Measurements from ENCODE around the gene DERL2.

Gene DERL2

DNA sequence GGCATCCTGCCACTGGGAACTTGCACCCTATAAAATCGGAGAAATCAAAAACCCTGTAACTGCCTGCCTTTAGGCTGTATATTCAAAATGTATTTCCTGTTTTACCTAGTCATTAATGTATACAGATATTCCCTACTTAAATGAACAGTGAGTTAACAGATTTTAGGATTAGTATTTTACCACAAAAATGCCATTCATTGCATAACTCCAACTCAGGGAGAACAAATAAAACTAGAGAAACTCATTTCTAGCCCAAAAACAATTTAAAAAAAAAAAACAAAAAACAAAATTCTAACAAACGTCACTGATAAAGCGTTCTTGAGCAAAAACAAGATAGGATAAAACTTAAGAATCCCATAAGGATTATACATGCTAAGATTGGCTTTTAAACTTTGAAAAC is 13.5 kb downstream of the DERL2 start:
- TF ChIP-seq, protein P1, sequence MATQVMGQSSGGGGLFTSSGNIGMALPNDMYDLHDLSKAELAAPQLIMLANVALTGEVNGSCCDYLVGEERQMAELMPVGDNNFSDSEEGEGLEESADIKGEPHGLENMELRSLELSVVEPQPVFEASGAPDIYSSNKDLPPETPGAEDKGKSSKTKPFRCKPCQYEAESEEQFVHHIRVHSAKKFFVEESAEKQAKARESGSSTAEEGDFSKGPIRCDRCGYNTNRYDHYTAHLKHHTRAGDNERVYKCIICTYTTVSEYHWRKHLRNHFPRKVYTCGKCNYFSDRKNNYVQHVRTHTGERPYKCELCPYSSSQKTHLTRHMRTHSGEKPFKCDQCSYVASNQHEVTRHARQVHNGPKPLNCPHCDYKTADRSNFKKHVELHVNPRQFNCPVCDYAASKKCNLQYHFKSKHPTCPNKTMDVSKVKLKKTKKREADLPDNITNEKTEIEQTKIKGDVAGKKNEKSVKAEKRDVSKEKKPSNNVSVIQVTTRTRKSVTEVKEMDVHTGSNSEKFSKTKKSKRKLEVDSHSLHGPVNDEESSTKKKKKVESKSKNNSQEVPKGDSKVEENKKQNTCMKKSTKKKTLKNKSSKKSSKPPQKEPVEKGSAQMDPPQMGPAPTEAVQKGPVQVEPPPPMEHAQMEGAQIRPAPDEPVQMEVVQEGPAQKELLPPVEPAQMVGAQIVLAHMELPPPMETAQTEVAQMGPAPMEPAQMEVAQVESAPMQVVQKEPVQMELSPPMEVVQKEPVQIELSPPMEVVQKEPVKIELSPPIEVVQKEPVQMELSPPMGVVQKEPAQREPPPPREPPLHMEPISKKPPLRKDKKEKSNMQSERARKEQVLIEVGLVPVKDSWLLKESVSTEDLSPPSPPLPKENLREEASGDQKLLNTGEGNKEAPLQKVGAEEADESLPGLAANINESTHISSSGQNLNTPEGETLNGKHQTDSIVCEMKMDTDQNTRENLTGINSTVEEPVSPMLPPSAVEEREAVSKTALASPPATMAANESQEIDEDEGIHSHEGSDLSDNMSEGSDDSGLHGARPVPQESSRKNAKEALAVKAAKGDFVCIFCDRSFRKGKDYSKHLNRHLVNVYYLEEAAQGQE (IDR thresholded peaks at IDR 0.05; ENCODE audit: insufficient read depth in 1 of 2, low read depth in 2 of 2, low read length in 2 of 2): no peak
- TF ChIP-seq POLR2AphosphoS5 (IDR thresholded peaks at IDR 0.05; ENCODE audit: low read depth, low read length): no peak

DNA sequence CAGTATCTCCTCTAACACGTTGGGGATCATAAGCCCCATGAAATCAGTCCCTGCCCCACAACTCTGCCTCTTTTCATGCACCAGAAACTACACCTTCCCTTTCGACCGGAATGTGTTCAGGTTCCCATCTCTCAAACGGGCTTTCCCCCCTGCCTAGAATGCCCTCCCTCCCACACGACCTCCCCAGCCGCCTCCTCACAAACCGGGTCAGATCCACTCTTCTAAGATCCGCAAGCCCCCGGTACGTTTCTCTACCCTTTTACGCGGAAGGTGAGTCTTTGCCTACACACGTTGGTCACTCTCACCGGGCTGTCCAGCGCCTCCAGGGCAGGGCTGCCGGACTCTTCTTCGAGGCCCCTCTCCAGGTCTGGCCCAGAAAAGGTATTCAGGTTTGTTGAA is 17.9 kb downstream of the DERL2 start:
- no peak for TF ChIP-seq TAF1 (IDR thresholded peaks at IDR 0.05; ENCODE audit: borderline replicate concordance, insufficient read depth, low read length)
- no peak for TF ChIP-seq SIN3A (IDR thresholded peaks at IDR 0.05; ENCODE audit: borderline replicate concordance, insufficient read depth, low read length)

DNA sequence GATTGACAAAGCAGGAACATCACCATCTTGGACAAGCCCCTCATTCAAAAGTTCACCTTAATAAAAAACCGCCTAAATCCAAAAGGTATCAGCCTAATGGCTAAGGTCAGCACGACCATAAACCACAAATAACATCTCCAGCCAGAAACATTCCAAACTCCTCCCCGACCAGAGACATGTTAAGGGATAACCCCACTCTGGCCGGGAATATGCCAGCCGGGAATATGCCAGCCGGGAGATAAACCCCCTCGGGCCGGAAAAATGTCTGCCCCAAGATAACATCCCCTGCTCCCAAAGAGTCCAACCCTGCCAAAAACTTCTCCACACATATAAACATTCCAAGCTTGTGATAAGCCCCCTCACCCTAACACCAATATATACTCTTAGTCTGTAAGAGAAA is 18.6 kb downstream of the DERL2 start:
- TF ChIP-seq POLR2AphosphoS5 (IDR thresholded peaks at IDR 0.05; ENCODE audit: low read depth, low read length): no peak
- peak; percentile 3; the same call in 1 of the 2 replicates for TF ChIP-seq SIN3A (IDR thresholded peaks at IDR 0.05; ENCODE audit: borderline replicate concordance, insufficient read depth, low read length)

DNA sequence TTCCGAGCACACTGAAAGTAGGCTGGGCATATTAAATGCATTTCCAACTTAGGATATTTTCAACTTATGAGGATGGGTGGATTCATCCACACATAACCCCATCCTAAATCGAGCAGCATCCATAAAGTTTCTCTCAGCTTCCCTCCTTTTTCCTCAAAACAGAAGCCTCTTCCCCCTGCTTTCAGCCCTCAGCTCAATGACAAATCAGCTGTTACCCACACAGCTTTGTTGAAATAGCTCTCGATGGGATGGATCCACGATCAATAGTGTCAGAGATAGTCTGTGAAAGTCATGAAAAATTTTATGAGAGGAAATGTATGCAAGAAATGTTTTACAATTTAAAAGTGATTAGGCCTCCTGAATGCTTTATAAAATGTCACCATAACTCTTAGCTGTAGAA is 19.7 kb downstream of the DERL2 start:
- no peak for TF ChIP-seq FOXP2 (optimal IDR thresholded peaks at IDR 0.05; ENCODE audit: borderline replicate concordance, extremely low read depth, extremely low read length, insufficient read depth)
- TF ChIP-seq POLR2AphosphoS5 (IDR thresholded peaks at IDR 0.05; ENCODE audit: low read depth, low read length): no peak
- no peak for TF ChIP-seq TAF1 (IDR thresholded peaks at IDR 0.05; ENCODE audit: borderline replicate concordance, insufficient read depth, low read length)
- TF ChIP-seq SIN3A (IDR thresholded peaks at IDR 0.05; ENCODE audit: borderline replicate concordance, insufficient read depth, low read length): no peak
- TF ChIP-seq, protein P1 (IDR thresholded peaks at IDR 0.05; ENCODE audit: insufficient read depth in 1 of 2, low read depth in 2 of 2, low read length in 2 of 2): no peak

DNA sequence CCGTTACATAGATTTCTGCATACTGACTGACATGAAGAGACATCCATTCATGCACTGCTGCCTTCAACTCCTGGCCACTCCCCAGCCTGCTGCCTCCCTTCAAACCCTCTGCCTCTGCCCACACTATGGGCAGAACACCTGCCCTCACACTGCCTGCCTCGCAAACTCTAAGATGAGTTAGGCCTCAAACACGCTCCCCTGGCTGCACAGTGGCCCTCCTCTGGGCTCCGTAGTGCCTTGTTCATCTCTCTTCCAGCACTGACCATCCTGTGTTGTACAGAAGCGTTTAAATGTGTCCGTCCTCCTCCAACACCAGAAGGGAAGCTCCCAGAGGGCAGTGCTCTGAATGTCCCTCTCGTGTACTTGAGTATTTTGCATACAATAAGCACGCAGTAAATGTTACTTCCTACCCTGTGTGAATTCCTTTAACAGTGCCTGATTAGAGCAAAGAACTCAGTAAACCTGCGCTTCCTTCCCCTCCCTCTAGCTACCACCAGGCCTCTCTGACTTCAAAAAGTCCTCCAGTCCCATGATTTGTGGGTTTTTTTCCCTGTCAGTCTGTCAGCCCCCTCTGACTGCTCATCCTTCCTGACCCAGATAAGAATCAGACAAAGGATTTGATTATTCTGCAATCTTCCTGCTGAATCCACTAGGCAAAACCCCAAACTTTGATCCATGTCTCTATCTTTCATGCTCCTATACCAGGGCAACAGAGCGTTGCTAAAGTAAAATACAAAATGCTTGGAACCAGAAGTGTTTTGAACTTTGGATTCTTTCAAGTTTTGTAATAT is 21.1 kb downstream of the DERL2 start:
- TF ChIP-seq TAF1 (IDR thresholded peaks at IDR 0.05; ENCODE audit: borderline replicate concordance, insufficient read depth, low read length): no peak
- TF ChIP-seq SIN3A (IDR thresholded peaks at IDR 0.05; ENCODE audit: borderline replicate concordance, insufficient read depth, low read length): no peak
- TF ChIP-seq POLR2AphosphoS5 (IDR thresholded peaks at IDR 0.05; ENCODE audit: low read depth, low read length): no peak
- no peak for TF ChIP-seq FOXP2 (optimal IDR thresholded peaks at IDR 0.05; ENCODE audit: borderline replicate concordance, extremely low read depth, extremely low read length, insufficient read depth)
- TF ChIP-seq, protein P1 (IDR thresholded peaks at IDR 0.05; ENCODE audit: insufficient read depth in 1 of 2, low read depth in 2 of 2, low read length in 2 of 2): no peak

DNA sequence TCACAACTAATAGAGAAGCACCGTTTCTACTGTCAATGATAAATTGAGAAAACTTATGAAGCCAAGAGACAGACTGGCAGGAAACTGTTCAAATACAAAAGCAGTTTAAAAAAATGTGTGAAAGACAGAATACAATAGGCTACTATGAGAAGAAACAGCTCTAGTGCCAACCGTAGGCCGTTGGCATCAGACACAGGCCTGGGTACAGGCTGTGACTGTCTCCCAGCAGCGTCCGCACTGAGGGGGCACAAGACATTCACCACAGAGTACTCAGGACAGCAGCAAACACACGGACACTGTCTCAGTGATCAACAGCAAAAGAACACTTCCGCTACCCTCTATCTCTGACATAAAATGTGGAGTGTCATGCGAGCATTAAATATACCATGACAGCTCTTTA is 39.2 kb downstream of the DERL2 start:
- TF ChIP-seq FOXP2 (optimal IDR thresholded peaks at IDR 0.05; ENCODE audit: borderline replicate concordance, extremely low read depth, extremely low read length, insufficient read depth): no peak
- TF ChIP-seq POLR2AphosphoS5 (IDR thresholded peaks at IDR 0.05; ENCODE audit: low read depth, low read length): no peak
- no peak for TF ChIP-seq TAF1 (IDR thresholded peaks at IDR 0.05; ENCODE audit: borderline replicate concordance, insufficient read depth, low read length)
- TF ChIP-seq, protein P1 (IDR thresholded peaks at IDR 0.05; ENCODE audit: insufficient read depth in 1 of 2, low read depth in 2 of 2, low read length in 2 of 2): no peak
- no peak for TF ChIP-seq SIN3A (IDR thresholded peaks at IDR 0.05; ENCODE audit: borderline replicate concordance, insufficient read depth, low read length)
